Measurements from ENCODE around the gene SULT2B1.

Gene SULT2B1

DNA sequence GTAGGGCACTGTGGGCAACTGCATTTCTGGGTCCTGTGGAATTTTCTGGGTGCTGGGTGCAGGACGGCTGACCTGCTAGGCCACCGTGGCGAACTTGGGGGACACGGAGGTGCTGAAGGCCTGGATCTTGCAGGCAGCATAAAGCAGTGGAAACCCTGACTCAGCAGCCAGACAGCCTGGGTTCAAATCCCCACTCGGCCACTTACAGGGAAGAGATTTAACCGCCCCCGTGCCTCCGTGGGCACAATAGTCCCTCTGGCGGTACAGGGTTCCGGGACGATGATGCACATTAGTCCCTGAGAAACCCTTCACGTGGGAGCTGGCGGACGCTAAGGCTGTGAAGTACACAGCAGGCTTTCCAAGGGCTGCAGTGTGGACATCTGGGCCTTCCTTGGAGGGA, 59.9 kb downstream of the SULT2B1 start:
- TF ChIP-seq, protein P1, sequence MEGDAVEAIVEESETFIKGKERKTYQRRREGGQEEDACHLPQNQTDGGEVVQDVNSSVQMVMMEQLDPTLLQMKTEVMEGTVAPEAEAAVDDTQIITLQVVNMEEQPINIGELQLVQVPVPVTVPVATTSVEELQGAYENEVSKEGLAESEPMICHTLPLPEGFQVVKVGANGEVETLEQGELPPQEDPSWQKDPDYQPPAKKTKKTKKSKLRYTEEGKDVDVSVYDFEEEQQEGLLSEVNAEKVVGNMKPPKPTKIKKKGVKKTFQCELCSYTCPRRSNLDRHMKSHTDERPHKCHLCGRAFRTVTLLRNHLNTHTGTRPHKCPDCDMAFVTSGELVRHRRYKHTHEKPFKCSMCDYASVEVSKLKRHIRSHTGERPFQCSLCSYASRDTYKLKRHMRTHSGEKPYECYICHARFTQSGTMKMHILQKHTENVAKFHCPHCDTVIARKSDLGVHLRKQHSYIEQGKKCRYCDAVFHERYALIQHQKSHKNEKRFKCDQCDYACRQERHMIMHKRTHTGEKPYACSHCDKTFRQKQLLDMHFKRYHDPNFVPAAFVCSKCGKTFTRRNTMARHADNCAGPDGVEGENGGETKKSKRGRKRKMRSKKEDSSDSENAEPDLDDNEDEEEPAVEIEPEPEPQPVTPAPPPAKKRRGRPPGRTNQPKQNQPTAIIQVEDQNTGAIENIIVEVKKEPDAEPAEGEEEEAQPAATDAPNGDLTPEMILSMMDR (IDR thresholded peaks at IDR 0.05; ENCODE audit: insufficient read depth, missing control alignments): no peak
- FAIRE-seq (no peak), DNase-seq (ENCODE audit: insufficient read length, low spot score) (no peak)

DNA sequence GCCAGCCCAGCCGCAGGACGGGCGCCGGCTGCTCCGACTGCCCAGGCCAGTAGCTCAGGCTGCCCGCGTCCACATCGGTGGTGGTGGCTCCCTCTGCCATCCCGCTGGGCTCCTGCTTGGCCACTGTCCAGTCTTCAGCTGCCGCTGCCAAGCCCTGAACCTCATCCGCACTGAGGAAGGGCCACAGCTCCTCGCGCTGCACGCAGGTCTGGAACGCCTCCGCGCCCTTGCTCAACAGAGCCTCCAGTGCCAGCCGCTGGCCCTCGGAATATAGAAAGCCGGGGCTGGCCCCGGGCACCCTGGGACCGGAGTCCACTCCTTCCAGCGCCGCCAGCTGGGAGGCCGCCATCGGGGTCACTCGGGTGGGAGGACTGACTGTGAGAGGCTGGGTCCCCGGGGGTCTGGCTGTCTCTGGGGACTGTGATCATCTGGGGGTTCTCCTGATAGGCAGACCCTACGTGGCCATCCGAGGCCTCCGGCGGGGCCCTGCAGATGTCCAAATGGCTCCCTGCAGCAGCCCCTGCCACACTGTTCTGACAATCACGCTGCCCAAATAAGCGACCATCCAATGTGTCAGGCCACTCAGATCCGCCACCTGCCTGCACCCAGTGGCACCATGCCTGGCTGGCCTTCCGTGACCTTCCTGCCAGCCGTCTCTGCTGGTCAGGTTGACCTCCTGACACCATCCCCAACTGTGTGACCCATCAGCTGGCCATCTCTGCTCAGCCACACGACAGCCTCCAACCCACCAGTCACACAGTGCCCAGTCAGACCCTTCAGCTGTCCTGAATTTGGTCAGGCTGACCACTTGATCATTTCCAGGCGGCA, 61.3 kb downstream of the SULT2B1 start:
- TF ChIP-seq, protein P1 (IDR thresholded peaks at IDR 0.05; ENCODE audit: insufficient read depth, missing control alignments): no peak
- FAIRE-seq (no peak), DNase-seq (ENCODE audit: insufficient read length, low spot score) (no peak)

DNA sequence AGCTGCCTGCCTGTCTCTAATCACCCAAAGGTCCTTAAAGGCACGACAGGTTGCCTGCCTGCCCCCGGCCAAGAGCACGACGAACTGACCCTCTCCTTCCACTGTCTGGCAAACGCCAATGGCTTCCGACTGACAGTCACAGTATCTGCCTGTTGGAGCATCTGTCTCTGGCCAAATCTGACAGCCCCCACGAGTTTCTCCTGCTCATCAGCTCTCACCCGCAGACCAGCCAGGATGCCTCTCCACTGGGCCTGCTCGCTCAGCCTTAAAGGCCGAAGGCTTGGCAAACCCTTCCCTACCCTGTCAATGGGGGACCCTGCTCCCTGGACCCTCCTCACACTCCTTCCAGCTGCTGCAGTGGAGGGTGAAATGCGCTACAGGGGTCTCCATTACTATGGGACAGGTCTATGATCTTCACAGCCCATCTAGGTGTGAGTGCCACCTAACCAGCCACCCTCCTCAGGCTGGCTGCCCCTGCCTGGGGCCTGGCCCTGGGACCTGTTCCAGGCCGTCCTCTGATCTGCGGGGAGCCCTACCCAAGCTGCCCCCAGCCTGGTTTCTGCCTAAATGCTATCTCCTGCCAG, 62.0 kb downstream of the SULT2B1 start:
- TF ChIP-seq, protein P1 (IDR thresholded peaks at IDR 0.05; ENCODE audit: insufficient read depth, missing control alignments): no peak
- FAIRE-seq (no peak), DNase-seq (ENCODE audit: insufficient read length, low spot score) (no peak)

DNA sequence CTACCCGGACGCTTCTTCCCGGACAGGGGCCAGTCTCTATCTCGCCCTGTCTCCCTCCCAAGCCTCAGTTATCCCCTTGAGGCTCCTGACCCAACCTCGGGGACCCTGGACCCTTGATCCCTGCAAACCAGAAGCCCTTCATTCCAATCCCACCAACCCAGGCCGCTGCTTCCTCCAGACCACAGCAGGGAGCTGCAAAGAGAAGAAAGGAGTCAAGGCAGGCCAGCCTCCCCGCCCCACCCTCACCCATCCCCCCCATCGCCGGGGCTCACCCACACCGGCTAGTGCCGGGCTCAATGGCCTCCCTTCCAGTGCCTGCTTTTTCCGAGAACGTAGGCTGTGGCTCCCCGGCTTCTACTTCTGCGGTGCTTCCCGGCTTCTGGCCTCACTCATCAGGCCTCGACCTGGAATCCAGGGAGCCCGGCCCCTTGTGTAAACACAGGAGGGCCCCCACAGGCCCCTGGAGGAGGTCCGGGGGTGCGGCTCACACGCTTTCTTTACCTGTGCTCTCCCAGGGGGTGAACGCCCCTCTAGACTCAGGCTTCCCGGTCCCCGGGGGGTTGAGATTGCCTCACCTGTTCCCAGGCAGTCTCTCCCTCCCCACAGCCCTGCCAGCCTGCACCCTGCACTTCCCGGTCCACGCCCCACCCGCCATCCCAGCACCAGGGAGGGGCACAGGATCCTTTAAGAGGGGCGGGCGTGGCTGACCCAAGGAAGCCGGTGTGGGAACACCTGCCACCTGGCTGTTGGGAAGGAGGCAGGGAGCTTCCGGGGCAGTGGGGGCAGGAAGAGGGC, 62.7 kb downstream of the SULT2B1 start, which contains the start of gene FAM83E:
Gene FAM83E (minus strand): TSS at position 641 of the 795 bp plus-strand sequence. CDS start 1,704 bp downstream, outside the sequence.
- DNase-seq (ENCODE audit: insufficient read length, low spot score) (no peak), FAIRE-seq (no peak)
- TF ChIP-seq, protein P1 (IDR thresholded peaks at IDR 0.05; ENCODE audit: insufficient read depth, missing control alignments): no peak

DNA sequence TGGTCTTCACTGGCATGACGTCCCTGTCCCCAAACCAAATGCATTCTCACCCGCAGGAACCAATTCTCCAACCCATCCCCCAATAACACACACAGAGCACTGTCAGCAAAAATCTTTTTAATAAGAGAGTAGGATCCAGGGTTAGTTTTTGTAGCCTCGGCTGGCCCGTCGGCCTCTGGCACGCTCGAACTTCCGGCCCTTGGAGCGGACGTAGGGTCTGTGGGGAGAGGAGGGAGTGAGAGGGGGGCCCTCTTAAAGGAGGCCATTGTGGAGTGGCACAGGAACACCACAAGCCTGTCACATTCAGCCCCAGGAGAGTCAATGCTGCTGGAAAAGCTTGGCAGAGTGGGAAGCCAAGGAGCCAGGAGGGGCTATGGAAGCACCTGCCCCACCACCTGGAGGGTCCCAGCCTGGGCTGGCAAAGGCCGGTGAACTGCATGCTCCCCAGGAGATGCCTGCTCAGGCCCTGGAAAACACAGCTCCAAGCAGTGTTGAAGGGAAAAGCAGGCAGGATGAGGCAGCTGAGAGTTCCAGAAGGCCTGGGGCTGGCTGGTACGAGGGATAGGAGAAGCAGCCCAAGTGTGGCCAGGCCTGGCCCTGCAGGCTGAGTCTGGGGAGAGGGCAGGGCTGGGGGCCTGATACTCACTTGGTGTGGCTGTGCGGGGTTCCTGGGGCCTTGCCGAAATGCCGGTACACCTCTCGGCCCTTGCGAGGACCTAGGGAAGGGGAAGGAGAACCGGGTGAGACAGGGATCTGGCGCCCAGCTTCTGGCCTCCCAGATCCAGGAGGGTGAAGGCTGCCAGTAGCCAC, 63.5 kb downstream of the SULT2B1 start:
- DNase-seq (ENCODE audit: insufficient read length, low spot score) (no peak), FAIRE-seq (no peak)
- TF ChIP-seq, protein P1 (IDR thresholded peaks at IDR 0.05; ENCODE audit: insufficient read depth, missing control alignments): no peak

DNA sequence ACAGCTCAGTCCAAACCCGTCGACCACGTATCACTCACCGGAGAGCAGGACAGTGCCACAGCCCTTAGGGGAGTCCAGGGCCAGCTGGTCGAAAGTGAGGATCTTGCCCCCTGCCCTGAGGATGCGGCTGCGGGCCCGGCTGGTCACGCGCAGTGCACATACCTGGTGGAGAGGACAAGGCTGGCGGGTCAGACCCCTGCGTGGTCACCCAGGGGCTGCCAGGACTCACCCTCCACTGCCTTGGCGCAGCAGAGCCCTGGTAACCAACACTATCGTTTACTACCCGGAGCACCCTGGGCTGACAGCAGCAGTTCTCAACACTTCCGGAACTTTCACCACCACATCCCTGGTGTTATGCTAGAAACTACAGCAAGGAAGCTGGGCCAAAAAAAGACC, 64.1 kb downstream of the SULT2B1 start:
- TF ChIP-seq, protein P1 (IDR thresholded peaks at IDR 0.05; ENCODE audit: insufficient read depth, missing control alignments): no peak
- DNase-seq (ENCODE audit: insufficient read length, low spot score) (no peak), FAIRE-seq (no peak)

Data from D721Med (cell line).